ENCODE measurements around the gene INSIG1. TPM values are rescaled to one million over a fixed set of nuclear protein-coding genes. Genes with fewer than 3 reads are reported as not detected.

INSIG1 gene
- total and polyA plus RNA-seq, 4 donors = 118 to 219 (median 193) TPM

DNA sequence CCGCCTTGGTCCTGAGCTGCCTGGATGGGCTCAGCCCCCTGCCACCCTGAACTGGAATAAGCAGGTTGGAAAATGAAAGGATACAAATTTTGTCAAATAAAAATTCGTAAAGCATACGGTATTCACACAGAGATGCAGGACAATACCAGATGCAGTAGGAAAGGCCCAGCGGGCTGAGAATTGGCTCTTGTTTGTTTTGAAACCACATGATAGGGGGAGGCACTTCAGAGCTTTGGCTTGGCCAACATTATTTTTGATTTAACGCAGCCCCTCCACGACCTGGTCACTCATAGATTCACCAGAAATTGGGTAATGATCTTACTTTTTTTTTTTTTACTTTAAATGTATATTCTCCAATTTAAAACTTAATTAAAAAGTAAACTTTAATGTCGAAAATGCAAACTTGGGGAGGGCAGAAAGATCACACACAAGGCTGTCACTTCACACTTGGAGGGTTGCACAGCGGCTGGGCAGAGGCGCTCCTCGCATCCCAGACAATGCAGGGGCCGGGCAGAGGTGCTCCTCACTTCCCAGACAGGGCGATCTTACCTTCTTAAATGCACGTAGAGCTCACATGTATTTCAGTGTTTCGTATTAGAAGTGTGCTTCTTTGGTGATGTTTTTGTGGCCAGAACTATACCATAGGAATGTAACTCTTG, 17.8 kb upstream of the INSIG1 start:
- 93% methylated on average over 14 of the region's 14 CpGs for WGBS
- DNase-seq (ENCODE audit: low spot score) = no peak
- Histone ChIP-seq H3K27ac (ENCODE audit: low read depth in 1 of 2, low read length in 2 of 2) (no peak overlapping the region), H3K9ac (ENCODE audit: low read depth in 1 of 2, low read length in 2 of 2) (no peak overlapping the region), H3K27me3 (ENCODE audit: control insufficient read depth in 4 of 4, insufficient read depth in 4 of 4, low read length in 3 of 4) (no peaks in the 10 kb centered on the region), H3K36me3 (ENCODE audit: control insufficient read depth in 4 of 4, insufficient read depth in 3 of 4, low read depth in 1 of 4, low read length in 3 of 4) (no peaks in the 10 kb centered on the region), H3K4me1 (ENCODE audit: control insufficient read depth in 4 of 4, insufficient read depth in 4 of 4, low read length in 3 of 4) (peaks cover 0 to 34% (median 19%) of the 10 kb centered on the region in 4 donors), H3K9me3 (ENCODE audit: control insufficient read depth in 4 of 4, low read length in 3 of 4) (no peaks in the 10 kb centered on the region), H3K4me3 (ENCODE audit: low read depth in 1 of 3, low read length in 3 of 3) (no peak overlapping the region)
- TF ChIP-seq JUND (IDR thresholded peaks at IDR 0.05) = no peak
- no peak for TF ChIP-seq FOXA1 (IDR thresholded peaks at IDR 0.05)
- no peak for TF ChIP-seq SP1 (IDR thresholded peaks at IDR 0.05)
- no peak for TF ChIP-seq YY1 (IDR thresholded peaks at IDR 0.05)
- no peak for TF ChIP-seq MAX (IDR thresholded peaks at IDR 0.05)
- TF ChIP-seq, protein P1, sequence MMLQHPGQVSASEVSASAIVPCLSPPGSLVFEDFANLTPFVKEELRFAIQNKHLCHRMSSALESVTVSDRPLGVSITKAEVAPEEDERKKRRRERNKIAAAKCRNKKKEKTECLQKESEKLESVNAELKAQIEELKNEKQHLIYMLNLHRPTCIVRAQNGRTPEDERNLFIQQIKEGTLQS (IDR thresholded peaks at IDR 0.05) = no peak
- no peak for TF ChIP-seq RXRA (IDR thresholded peaks at IDR 0.05)
- no peak for TF ChIP-seq TAF1 (conservative IDR thresholded peaks at IDR 0.05)
- no peak for TF ChIP-seq REST (IDR thresholded peaks at IDR 0.05)
- no peak for TF ChIP-seq FOXA2 (IDR thresholded peaks at IDR 0.05)
- TF ChIP-seq NR2F2 (IDR thresholded peaks at IDR 0.05) = no peak
- TF ChIP-seq, protein P2, sequence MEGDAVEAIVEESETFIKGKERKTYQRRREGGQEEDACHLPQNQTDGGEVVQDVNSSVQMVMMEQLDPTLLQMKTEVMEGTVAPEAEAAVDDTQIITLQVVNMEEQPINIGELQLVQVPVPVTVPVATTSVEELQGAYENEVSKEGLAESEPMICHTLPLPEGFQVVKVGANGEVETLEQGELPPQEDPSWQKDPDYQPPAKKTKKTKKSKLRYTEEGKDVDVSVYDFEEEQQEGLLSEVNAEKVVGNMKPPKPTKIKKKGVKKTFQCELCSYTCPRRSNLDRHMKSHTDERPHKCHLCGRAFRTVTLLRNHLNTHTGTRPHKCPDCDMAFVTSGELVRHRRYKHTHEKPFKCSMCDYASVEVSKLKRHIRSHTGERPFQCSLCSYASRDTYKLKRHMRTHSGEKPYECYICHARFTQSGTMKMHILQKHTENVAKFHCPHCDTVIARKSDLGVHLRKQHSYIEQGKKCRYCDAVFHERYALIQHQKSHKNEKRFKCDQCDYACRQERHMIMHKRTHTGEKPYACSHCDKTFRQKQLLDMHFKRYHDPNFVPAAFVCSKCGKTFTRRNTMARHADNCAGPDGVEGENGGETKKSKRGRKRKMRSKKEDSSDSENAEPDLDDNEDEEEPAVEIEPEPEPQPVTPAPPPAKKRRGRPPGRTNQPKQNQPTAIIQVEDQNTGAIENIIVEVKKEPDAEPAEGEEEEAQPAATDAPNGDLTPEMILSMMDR (IDR thresholded peaks at IDR 0.05; ENCODE audit: low read depth, low read length, missing input control) = no peak
- TF ChIP-seq EGR1 (IDR thresholded peaks at IDR 0.05; ENCODE audit: low read depth in 2 of 2) = no peak
- no peak for TF ChIP-seq ZBTB33 (IDR thresholded peaks at IDR 0.05)
- no peak for TF ChIP-seq HNF4G (IDR thresholded peaks at IDR 0.05)
- no peak for TF ChIP-seq GABPA (IDR thresholded peaks at IDR 0.05 in 1 of 2, conservative IDR thresholded peaks at IDR 0.05 in 1 of 2)
- TF ChIP-seq HNF4A (conservative IDR thresholded peaks at IDR 0.05) = no peak
- TF ChIP-seq RAD21 (IDR thresholded peaks at IDR 0.05) = no peak

Measured in liver (tissue), 9 donors.